ENCODE results near the gene SLC16A4. TPM values are rescaled to one million over a fixed set of nuclear protein-coding genes. Genes with fewer than 3 reads are reported as not detected.

SLC16A4 gene
- polyA plus RNA-seq, 3 donors: 0.35 to 7.5 (median 2.9) TPM

Other genes with a start within 250 kb of the SLC16A4 start
- gene SLC6A17, start 240.5 kb downstream of the SLC16A4 start, polyA plus RNA-seq: under 1 TPM in 2 of 3 donors, not detected in 1; 0.36 to 0.91 TPM
- 1 to 10 TPM; 3.7 to 4.9 (median 4.3) TPM for gene KCNC4, start 180.7 kb downstream of the SLC16A4 start, polyA plus RNA-seq
- gene RBM15, start 51.6 kb downstream of the SLC16A4 start, polyA plus RNA-seq: 1 to 10 TPM; 1.7 to 5.1 (median 4.0) TPM
- 100 to 1,000 TPM; 135 to 332 (median 309) TPM for gene LAMTOR5, start 16.7 kb upstream of the SLC16A4 start, polyA plus RNA-seq
- gene PROK1, start 60.1 kb upstream of the SLC16A4 start, polyA plus RNA-seq: 1 to 10 TPM in 2 of 3 donors, under 1 TPM in 1; 0.06 to 5.1 (median 2.7) TPM
- not detected for gene KCNA10, start 128.1 kb upstream of the SLC16A4 start, polyA plus RNA-seq
- 1 to 10 TPM in 1 of 3 donors, under 1 TPM in 2; 0.45 to 3.5 (median 0.51) TPM for gene KCNA2, start 215.3 kb upstream of the SLC16A4 start, polyA plus RNA-seq

All from adipose tissue (tissue), 3 donors.